GM23248 (cell line): ENCODE measurements around the gene POLD1.

Experiments used
- EZH2 ChIP-seq: fragments of 200-600 bp; sonication (generic); IDR thresholded peaks from 2 replicates; pipeline ENCODE4 v1.6.1; 2018; ENCODE audit warnings: antibody characterized with exemption, mild to moderate bottlenecking; ENCODE audit not compliant: insufficient read depth, poor library complexity, severe bottlenecking
- EZH2phosphoT487 ChIP-seq: fragments of 200-600 bp; sonication (generic); IDR thresholded peaks from 2 replicates; pipeline ENCODE4 v1.6.1; 2018; ENCODE audit warnings: antibody characterized with exemption, moderate library complexity, mild to moderate bottlenecking, low read depth; ENCODE audit not compliant: insufficient read depth

GRCh38 chr19:50340331-50340730 is 43.8 kb upstream of the POLD1 start:
- no peak for TF ChIP-seq EZH2phosphoT487
- no peak for TF ChIP-seq EZH2
